Measurements from ENCODE around the gene POLR3H. TPM values are rescaled to one million over a fixed set of nuclear protein-coding genes. Genes with fewer than 3 reads are reported as not detected.

Gene POLR3H
- total RNA-seq, 1 donor from 2014 or later = 54.0 TPM

DNA sequence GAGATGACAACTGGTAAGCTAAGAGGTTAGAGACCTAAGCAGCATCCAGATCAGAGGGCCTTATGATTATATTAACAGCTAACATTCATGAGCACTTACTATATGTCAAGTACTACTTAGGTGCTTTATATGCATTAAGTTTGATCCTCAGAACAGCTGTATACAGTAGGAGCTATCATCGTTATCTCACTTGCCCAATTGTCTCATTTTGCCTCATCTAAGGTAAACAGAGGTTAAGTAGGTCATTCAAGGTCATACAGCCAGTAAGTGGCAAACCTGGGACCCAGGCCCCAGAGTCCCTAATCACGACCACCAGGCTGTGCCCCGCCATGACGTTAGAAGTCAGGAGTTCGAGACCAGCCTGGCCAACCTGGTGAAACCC is 4.6 kb upstream of the POLR3H start:
- H3K4me1 Mint-ChIP-seq = peaks cover 21% of the 10 kb centered on the region
- no peaks in the 10 kb centered on the region for H3K9me3 Mint-ChIP-seq
- H3K27ac Mint-ChIP-seq (ENCODE audit: unreplicated experiment) = no peak overlapping the region
- H3K4me3 Mint-ChIP-seq = no peak overlapping the region
- H3K27me3 Mint-ChIP-seq (ENCODE audit: low read depth) = no peaks in the 10 kb centered on the region
- TF ChIP-seq, protein P1, sequence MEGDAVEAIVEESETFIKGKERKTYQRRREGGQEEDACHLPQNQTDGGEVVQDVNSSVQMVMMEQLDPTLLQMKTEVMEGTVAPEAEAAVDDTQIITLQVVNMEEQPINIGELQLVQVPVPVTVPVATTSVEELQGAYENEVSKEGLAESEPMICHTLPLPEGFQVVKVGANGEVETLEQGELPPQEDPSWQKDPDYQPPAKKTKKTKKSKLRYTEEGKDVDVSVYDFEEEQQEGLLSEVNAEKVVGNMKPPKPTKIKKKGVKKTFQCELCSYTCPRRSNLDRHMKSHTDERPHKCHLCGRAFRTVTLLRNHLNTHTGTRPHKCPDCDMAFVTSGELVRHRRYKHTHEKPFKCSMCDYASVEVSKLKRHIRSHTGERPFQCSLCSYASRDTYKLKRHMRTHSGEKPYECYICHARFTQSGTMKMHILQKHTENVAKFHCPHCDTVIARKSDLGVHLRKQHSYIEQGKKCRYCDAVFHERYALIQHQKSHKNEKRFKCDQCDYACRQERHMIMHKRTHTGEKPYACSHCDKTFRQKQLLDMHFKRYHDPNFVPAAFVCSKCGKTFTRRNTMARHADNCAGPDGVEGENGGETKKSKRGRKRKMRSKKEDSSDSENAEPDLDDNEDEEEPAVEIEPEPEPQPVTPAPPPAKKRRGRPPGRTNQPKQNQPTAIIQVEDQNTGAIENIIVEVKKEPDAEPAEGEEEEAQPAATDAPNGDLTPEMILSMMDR (conservative IDR thresholded peaks at IDR 0.05) = no peak
- H3K36me3 Mint-ChIP-seq (ENCODE audit: low read depth) = no peaks in the 10 kb centered on the region
- no peak for DNase-seq (ENCODE audit: low read depth, low spot score)

DNA sequence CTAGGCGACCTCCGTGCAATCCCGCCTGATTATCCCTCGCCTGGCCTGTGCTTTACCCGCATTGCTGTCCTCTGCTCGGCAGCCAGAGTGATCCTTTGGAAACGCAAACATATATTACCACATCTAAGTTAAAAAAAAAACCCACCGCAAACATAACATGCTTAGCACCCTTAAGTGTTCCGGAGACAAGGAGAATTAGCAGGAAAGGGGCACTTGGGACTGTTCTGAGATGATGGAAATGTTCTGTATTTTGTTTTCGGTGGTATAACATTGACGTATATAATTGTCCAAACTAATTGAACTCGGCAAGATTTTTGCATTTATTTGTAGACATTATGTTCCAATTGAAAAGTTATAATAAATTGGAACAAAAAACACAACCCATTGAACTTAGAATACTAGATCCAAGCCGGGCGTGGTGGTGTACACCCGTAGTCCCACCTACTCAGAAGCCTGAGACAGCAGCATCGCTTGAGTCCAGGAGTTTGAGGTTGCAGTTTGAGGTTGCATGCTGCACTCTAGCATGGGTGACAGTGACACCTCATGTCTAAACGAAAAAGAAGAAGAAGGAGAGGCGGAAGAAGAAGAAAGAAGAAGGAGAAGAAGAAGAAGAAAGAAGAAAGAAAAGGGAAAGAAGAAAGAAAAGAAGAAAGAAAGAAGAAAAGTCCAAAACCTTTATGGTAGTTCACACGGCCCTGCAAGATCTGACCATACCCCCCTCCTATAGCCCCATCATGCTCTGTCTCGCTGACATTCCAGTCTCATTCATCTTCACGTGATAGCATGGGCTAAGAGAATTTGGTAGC is 604 bp upstream of the POLR3H start:
- H3K9me3 Mint-ChIP-seq = no peaks in the 10 kb centered on the region
- H3K36me3 Mint-ChIP-seq (ENCODE audit: low read depth) = peaks cover 4% of the 10 kb centered on the region
- TF ChIP-seq, protein P1 (conservative IDR thresholded peaks at IDR 0.05) = no peak
- peak overlapping the region; percentile 96 for H3K4me3 Mint-ChIP-seq
- H3K27me3 Mint-ChIP-seq (ENCODE audit: low read depth) = no peaks in the 10 kb centered on the region
- H3K4me1 Mint-ChIP-seq = peaks cover 45% of the 10 kb centered on the region
- no peak for DNase-seq (ENCODE audit: low read depth, low spot score)
- peak overlapping the region; percentile 79 for H3K27ac Mint-ChIP-seq (ENCODE audit: unreplicated experiment)

DNA sequence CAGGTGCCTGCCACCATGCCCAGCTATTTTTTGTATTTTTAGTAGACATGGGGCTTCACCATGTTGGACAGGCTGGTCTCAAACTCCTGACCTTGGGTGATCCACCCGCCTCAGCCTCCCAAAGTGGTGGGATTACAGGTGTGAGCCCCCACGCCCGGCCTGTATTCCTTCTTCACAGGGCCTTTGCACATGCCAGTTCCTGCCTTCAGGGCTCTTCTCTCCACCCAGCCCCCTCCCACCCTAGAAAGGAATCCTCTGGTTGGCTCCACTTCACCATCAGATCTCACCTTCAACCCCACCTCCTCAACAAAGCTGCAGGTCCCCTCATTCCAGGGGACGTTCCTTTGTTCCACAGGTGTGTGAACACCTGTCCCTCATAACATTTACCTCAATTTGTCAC is 2.0 kb downstream of the POLR3H start:
- peaks cover 4% of the 10 kb centered on the region for H3K36me3 Mint-ChIP-seq (ENCODE audit: low read depth)
- H3K4me1 Mint-ChIP-seq = peaks cover 41% of the 10 kb centered on the region
- no peak overlapping the region for H3K27ac Mint-ChIP-seq (ENCODE audit: unreplicated experiment)
- TF ChIP-seq, protein P1 (conservative IDR thresholded peaks at IDR 0.05) = no peak
- H3K4me3 Mint-ChIP-seq = peak overlapping the region; percentile 88
- H3K9me3 Mint-ChIP-seq = no peaks in the 10 kb centered on the region
- H3K27me3 Mint-ChIP-seq (ENCODE audit: low read depth) = no peaks in the 10 kb centered on the region
- DNase-seq (ENCODE audit: low read depth, low spot score) = no peak

DNA sequence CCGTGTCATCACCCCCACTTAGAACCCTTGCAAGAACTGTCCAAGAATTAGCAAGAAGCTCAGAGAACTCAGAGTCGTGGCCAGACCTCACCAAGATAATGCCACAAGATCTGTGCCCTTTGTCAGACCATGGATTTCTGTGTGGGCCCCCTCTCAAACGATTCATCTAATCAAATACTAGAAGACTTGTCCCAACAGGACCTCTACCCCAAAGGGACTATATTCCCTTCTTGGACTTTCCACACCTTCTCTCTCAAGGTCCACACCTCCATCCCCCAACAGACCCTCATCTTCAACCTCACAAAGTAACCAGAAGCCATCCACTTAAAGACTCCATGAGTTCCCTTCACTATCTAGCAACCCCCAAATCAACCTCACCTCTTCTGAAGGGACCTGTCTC is 2.8 kb downstream of the POLR3H start:
- Mint-ChIP-seq H3K9me3 (no peaks in the 10 kb centered on the region), H3K36me3 (ENCODE audit: low read depth) (peaks cover 4% of the 10 kb centered on the region), H3K4me3 (peak overlapping the region; percentile 80), H3K27me3 (ENCODE audit: low read depth) (no peaks in the 10 kb centered on the region), H3K4me1 (peaks cover 41% of the 10 kb centered on the region), H3K27ac (ENCODE audit: unreplicated experiment) (no peak overlapping the region)
- TF ChIP-seq, protein P1 (conservative IDR thresholded peaks at IDR 0.05) = no peak
- DNase-seq (ENCODE audit: low read depth, low spot score) = no peak

DNA sequence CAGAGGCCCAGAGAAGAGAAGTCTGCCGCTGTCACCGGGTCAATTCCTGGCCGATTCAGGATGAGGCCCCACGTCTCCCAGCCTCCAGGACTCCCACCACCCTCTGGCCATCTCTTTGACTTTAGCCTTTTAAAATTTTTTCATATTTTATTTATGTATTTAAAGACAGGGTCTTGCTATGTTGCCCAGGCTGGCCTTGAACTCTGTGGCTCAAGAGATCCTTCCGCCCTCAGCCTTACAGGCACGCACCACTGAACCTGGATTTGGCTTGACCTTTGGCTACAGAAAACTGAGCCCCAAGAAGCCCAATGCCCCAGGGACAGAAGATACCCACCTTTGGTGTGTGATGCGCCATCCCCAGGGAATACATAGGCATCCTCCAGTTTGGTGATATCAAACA is 3.9 kb downstream of the POLR3H start:
- Mint-ChIP-seq H3K36me3 (ENCODE audit: low read depth) (peaks cover 4% of the 10 kb centered on the region), H3K4me1 (peaks cover 36% of the 10 kb centered on the region), H3K27ac (ENCODE audit: unreplicated experiment) (no peak overlapping the region), H3K9me3 (no peaks in the 10 kb centered on the region), H3K27me3 (ENCODE audit: low read depth) (no peaks in the 10 kb centered on the region), H3K4me3 (peak overlapping the region; percentile 80)
- TF ChIP-seq, protein P1 (conservative IDR thresholded peaks at IDR 0.05) = no peak
- DNase-seq (ENCODE audit: low read depth, low spot score) = no peak

All from neural crest cell (in vitro differentiated cells).